GM20431 (cell line): ENCODE results near the gene CACNA1E.

Source experiments
- in situ Hi-C: fragments of 300-500 bp; cut with MseI, MboI; formaldehyde crosslinking; loops from one replicate; pipeline ENCODE4 v1.15.0; 2020; ENCODE audit warnings: low sequenced_read_pairs; ENCODE audit not compliant: unreplicated experiment

CACNA1E gene

DNA sequence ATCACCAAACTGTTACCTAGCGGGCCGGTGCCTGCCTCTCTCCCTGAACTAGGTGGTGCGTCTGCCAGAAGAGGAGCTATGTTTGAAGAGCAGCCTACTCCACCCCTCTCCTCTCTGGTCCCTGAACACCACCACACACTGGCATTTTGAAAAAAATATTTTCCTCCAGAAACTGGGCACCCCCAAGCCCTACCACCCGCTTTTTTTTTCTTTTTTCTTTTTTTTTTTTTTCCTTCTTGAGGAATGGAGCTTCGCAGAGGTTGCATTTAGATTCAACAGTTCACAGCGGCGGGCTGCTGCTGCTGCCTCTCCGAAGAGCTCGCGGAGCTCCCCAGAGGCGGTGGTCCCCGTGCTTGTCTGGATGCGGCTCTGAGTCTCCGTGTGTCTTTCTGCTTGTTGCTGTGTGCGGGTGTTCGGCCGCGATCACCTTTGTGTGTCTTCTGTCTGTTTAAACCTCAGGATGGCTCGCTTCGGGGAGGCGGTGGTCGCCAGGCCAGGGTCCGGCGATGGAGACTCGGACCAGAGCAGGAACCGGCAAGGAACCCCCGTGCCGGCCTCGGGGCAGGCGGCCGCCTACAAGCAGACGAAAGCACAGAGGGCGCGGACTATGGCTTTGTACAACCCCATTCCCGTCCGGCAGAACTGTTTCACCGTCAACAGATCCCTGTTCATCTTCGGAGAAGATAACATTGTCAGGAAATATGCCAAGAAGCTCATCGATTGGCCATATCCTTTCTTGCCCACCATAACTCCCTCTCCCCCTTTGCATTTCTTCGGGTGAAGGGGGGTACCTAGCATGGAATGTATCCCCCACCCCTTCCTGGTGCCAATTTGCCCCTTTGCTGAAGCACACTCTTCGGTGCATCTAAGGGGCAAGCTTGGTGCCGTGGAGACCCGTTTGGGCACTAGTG lies at the start of gene CACNA1E:
TSS of gene CACNA1E (plus strand) at position 233 of the 911 bp plus-strand sequence. CDS start at position 461, 228 bp downstream.
- in situ Hi-C loops, result loop anchor here (25.0 kb wide), 3 partner anchors 179 to 579 kb away; partner anchors contain the start of gene ZNF648

DNA sequence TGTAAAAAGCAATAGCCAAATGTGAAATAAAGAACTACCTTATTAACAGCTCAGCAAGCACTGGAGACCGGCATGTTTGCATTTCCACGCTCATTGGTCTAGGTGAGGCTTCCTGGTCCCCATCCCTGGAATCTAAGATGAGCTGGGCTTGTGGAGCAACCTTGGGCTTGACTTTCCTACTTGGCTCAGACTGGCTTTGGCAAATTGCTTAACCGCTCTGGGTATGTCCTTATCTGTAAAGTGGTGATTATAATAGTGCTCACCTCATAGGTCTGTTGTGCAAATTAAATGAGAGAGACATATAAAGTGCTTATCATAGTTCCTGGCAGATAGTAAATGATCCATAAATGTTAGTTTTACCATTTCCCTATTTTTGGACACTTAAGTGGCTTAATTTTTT lies 49.4 kb upstream of the CACNA1E start:
- in situ Hi-C loops, result no loop called here

DNA sequence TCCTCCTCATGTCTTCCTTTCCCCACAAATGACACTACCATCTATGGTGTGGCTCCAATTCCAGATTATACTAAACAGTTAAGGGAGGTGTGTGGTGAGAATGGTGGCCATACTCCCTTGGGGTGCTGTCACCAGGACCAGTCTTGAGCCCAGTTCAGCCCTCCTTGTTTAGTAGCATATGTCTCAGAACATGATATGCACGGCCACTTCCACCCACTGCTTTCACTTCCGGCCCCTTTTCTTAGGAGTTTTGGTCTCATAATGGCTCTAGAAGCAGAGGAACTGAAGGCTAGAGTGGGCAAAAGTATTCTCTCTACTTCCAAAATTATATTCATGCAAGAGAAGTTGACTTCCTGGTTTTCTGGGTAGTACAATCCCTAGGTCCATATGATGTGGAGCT lies 45.3 kb upstream of the CACNA1E start:
- in situ Hi-C loops, result no loop called here

DNA sequence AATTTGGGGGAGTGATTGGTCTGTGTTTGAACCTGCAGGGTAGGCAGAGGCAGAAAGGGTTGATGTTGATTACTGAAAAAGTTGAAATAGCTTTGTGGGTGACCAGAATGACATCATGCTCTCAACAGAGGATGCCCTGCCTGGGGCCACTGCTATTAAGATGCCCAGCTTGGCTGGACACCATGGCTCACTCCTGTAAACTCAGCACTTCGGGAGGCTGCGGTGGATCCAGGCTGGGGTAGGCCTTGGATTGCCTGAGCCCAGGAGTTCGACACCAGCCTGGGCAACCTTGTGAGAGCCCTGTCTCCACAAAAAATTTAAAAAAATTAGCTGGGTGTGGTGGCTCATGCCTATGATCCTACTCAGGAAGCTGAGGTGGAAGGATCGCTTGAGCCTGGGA lies 42.8 kb upstream of the CACNA1E start:
- in situ Hi-C loops, result no loop called here

DNA sequence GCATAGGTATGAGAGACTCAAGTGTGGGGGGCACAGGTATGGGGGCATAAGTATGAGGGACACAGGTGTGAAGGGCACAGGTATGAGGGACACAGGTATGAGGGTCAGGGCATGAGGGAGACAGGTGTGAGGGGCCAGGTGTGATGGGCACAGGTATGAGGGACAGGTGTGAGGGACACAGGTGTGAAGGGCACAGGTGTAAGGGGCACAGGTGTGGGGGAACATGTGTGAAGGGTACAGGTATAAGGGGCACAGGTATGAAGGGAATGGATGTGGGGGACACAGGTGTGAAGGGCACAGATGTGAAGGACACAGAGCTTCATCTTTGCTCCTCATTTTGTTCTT lies 41.2 kb upstream of the CACNA1E start:
- in situ Hi-C loops, result no loop called here

DNA sequence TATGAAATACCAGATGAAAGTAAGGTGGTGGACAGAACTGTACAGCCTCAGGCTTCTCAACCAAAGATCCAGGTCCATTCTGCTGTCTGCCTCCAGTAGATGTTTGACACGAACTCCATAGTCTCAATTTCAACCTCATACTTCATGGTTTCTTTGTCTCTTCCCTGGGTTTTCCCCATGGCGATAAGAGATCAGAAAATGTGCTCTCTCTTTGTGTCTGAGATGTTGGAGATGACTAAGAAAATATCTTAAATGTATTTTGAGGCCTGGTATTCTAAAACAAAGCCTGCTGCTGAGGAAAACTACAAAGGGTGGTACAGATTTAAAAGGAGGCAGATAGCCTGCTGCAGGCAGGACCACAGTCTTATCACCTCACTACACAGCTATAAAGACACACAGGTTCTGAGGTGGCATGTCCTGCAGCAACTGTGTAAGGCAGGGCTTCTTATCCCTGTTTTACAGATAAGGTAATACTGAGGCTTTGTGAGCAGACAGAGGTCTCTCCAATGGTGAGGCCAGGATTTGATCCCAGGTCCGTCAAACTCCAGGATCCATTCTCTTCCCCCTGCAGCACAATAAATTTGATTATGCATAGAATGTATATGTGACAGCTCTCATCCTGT lies 40.0 kb upstream of the CACNA1E start:
- in situ Hi-C loops, result no loop called here

DNA sequence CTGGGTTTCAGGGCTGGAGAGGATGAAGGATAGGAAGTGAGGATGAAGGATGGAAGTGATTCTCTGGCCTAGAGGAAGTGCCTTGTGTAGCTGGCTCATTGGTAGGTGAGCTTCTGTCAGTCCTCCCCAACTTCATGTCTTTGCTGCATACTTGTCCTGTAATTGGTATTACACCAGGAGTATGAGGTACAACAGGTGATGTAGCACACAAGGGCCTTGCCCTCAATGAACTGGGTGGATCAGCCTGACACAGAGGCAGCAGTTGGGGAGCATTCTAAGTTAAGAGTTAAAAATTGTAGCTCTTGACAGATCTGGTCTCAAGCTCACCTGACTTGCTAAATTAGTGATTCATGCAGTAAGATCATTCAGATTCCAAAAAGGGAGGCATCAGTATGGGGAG lies 37.9 kb upstream of the CACNA1E start:
- in situ Hi-C loops, result no loop called here

DNA sequence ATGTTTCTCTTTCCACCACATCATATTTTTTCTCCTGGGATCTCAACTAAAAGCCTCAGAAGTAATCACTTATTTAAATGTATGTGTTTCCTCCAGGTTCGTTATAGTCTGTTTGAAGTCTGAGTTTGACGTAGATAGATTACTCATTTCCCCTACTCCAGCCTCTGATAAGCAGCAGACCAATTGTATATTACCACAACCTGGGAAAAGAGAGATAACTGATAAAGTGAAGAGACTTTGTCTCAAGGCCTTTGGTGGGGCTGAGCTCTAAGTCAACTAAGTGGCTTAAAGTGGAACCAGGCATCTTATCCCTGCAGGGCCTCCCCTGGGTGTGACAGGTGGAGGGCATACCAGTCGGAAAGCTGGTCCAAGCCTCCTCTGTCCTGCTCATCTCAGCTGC lies 34.9 kb upstream of the CACNA1E start:
- in situ Hi-C loops, result no loop called here

DNA sequence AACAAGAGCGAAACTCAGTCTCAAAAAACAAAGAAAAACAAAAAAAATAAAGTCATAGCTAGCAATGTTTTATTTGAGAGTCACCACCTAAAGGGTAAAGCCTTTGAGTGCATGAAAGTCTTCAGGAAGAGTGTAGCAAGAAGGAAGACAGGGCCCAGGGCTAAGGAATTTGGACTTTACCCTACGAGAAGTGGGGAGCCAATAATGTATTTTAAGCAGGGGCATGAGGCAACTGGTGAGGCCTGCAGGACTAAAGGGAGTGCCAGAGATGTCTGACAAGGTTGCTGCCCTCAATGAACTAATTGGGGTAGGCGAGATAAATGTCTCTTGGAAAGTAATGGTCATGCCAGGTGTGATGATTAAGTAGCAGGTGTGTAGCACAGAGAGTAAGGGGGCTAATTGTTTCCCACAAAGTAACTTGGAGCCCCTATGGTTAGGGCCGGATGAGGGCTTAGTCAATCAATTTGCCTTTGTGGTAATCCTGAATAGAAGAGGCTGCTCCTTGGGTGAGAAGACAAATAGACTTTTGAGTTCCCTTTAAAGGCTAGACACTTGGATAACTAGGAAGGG lies 31.6 kb upstream of the CACNA1E start:
- in situ Hi-C loops, result no loop called here

DNA sequence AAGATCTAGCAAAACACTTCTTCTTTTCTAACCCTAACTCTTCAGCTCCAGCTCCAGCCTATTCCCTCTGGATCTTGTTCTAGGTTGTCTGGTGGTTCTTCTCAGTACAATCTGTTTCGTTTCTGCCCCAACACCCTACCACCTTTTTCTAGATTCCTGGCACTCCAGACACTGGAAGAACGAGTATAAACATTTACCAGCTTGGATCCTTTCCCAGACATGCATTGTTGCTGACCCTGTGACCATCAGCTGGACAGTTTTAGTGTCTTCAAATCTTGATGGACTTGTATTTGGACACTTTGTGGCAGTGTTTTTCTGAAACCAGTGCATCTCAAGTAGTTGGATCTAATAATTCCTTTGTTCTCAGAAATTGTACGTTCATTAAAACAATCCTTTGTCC lies 30.6 kb upstream of the CACNA1E start:
- in situ Hi-C loops, result no loop called here

DNA sequence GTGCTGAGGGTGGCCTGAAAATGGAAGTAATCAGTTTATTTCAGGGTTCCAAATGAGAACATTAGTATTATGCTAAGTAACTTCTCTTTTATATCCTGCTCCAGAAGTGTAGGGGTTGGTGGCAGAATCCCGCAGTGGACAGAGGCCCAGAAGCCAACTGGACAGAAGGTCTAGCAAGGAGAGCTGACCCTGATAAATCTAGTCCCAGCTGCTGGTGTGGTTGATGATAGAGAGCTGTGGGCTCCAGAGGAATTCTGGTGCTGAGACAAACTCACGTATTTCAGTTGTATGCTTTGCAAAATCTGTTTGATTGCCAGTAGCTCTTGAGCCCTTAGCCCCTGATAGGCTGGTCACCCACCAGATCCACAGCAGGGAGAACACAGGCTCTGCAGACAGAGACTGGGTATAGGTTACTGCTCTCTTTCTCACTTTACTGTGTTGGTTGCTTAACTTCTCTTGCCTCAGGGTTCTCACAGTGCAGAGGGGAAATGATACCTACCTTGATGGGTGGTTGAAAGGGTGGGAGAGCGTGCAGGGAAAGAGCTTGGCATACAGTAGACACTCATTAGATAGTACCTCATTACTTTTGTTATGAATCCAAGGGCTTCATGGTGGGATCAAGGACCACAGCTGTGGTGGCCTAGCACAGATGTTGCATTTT lies 29.6 kb upstream of the CACNA1E start:
- in situ Hi-C loops, result no loop called here

DNA sequence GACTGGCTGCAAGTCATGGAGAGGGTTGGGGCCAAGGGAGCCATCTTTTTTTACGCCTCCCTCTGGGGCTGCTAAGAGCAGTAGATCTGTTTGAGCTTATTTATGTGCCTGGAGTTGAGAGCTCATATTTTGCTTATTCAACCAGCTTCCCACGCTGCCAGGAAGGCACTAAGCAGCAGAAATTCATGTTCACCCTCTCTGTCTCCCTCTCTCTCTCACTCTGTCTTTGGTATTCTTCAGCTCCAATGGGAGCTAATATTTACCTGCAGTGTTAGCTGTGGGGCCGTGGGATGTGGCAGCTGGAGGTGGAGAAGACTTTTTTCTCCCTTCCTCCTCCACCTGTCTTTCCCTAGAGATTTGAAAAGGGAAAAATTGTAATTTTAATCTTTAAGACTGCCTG lies 26.8 kb upstream of the CACNA1E start:
- in situ Hi-C loops, result no loop called here

DNA sequence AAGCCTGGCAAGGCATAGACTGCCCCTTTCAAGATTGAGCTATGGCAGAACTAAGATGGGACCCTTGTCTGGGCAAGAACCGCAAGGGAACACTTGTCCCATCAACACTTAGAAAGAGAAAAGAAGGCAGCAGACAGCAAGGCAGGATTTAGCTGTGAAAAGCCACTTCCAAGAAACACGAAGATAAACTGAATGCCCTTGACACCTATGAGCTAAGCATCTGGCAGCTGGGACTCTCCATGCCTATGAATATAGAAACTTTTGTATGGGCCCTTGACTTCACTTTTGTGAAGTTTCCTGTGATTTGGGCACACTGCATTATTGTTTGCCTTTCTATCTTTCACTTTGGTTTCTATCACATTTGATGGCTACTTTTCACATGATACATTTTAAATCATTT lies 24.9 kb upstream of the CACNA1E start:
- in situ Hi-C loops, result no loop called here

DNA sequence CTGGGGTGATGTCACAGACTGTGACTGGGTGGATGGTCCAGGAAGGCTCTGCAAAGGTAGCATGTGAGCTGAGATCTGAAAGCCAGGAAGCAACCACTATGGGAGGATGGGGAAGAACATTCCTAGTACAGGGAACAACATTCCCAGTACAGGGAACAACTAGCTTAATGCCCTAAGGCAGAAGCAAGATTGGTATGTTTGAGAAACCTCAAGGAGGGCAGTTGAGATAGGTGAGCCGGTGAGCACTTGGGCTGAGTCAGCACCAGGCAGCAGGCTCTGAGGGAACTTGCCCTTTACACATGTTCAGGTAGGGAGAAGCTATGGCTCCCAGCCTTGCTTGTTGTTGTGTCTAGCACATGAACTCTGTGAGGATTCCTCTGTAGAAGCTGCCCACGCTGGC lies 24.2 kb upstream of the CACNA1E start:
- in situ Hi-C loops, result no loop called here

DNA sequence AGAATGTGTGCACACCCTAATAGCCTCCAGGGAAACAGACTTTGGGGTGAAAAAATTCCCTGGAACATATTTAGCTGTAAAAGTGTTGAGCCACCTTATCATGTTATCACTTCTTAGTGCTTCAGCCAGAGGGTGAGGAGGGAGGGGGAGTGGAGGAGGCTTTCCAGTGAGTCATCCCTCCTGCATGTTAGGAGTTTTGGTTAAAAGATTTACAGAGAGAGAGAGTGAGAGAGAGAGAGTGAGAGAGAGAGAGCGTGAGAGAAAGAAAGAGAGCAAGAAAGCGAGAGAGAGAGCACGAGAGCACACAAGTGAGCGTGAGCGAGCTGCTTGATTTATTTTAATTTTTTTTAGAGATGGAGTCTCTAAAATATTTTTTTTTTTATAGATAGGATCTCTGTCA lies 13.5 kb upstream of the CACNA1E start:
- in situ Hi-C loops, result no loop called here

DNA sequence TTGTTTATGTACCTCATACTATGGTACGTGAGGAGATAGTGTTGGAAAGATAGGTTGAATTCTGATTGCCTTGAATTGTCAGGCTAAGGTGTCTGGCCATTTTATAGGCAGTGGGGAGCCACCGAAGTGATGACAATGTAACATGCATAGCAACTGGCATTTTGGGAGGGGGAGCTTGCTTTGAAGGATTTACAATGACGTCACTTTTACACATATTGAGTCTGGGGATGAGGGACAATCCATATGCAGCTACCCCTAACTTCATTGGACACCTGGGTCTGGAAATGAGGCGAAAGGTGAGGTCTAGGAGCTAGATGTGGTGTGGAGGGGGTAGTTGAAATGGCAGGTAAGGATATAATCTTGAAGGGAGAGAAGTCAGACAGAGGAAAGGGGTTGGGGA lies 7.7 kb upstream of the CACNA1E start:
- in situ Hi-C loops, result loop anchor here (25.0 kb wide), 3 partner anchors 187 to 587 kb away; partner anchors contain the start of gene ZNF648

DNA sequence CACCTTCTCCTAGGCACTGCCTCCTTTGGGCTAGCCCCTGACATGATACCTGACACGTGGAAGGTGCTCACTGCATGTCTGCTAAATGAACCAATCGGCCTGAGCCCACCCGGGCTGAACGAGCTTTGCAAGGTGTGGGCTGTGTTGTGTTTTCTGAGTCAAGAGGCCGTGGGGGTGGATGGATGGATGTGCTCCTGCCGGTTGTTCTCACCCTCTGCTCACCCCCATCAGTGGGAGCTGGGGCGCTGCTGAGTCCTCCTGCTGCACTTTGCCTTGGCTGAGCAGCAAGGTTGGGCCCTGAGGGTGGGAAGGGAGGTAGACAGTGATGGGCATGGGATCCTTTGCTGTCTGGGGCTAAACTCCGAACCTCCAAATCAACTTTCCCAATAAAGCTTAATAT lies 6.7 kb upstream of the CACNA1E start:
- in situ Hi-C loops, result loop anchor here (25.0 kb wide), 3 partner anchors 186 to 586 kb away; partner anchors contain the start of gene ZNF648

DNA sequence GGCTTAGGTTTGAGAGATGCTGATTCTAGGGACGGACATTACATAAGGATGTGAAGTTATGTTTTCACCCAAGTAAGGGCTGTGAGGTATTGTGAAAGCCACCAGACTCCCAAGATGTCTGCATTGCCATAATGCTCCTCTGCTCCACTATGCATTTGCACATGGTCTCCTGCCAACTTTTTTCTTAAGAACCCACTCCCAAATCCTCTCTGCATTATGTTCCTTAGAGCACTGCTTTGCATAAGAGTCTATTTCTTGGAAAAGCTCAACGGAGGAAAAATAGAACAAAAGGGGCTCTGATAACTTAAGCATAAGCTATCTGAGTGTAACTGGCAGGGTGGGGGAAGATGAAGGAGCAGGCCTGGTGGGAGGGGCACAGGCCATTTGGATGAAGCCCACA lies 5.0 kb upstream of the CACNA1E start:
- in situ Hi-C loops, result loop anchor here (25.0 kb wide), 3 partner anchors 184 to 584 kb away; partner anchors contain the start of gene ZNF648

DNA sequence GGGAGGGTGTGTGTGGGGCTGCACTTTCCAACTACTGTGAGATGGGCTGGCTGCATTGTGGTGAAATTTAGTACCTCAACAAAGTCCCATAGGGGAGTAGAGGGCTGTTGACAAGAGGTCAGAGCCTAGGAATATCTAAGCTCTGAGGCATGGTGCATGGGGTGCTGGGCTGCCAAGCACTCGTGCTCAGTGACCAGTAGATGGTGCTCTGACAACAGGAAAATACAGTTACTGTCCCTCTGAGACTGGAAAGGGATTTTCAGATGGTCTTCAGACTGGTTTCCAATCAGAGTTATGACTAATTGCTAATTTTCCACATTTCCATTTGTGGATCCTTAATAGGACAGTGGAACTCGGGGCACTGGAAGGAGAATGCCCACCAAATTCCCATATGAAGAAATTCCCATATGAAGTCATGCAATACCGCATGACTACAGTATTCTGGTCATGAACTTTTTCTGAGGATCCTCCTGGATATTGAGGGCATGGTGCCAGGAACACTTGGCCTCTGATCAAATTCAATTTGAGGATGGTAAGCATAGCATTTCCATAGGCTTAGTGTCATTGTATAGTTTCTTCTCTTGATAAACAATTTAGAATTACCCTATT lies 4.1 kb upstream of the CACNA1E start:
- in situ Hi-C loops, result loop anchor here (25.0 kb wide), 3 partner anchors 183 to 583 kb away; partner anchors contain the start of gene ZNF648

DNA sequence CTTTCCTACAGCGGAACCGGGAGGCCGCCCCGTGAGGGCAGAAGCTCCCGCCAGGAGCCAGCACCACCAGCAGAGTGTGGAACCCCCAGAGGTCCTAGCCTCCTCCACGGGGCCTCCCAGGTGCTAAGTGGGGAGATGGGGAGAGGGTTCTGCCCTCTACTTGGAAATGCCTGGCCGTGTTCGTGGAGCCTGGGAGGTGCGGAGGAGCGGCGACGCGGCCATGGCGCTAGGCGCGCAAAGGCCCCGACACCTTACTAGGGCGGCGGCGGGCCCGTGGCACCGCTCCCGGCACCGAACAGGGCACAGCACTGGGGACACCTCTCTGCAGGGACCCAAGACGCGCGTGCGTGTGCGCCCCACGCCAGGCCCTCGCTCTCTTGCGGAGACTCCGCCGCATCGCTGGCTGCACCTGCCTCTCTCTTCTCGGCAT lies 1.3 kb upstream of the CACNA1E start:
- in situ Hi-C loops, result loop anchor here (25.0 kb wide), 3 partner anchors 180 to 580 kb away; partner anchors contain the start of gene ZNF648
